Psoas muscle (tissue), 8 donors: ENCODE data around the gene FNBP1. TPM values are rescaled to one million over a fixed set of nuclear protein-coding genes. Genes with fewer than 3 reads are reported as not detected.

ENCODE experiments used
- ATAC-seq, 4 donors: fragments of 200-7000 bp; cut with Tn5 transposase; one replicate each; pipeline ENCODE4 v1.9.1; 2020; ENCODE audit warnings: moderate library complexity in 3 of 4, mild to moderate bottlenecking in 2 of 4
- DNase-seq, 2 donors: peaks; one replicate each; pipeline ENCODE4 v3.0.0-alpha.2; 2020
- H3K27ac ChIP-seq: fragments of 200-600 bp; one replicate; pipeline ENCODE4 v1.8.0; 2022
- H3K27me3 ChIP-seq, 3 donors: fragments of 200-600 bp in 1 of 3; one replicate each; pipeline versions ENCODE4 v1.6.1 to v1.8.0; 2013 to 2022; ENCODE audit warnings: low read length in 2 of 3, mild to moderate bottlenecking in 2 of 3, moderate library complexity in 1 of 3; ENCODE audit not compliant: insufficient read depth in 3 of 3
- H3K36me3 ChIP-seq, 2 donors: fragments of 200-600 bp in 1 of 2; one replicate each; pipeline versions ENCODE4 v1.6.1 to v1.8.0; 2013 to 2022; ENCODE audit warnings: low read depth in 1 of 2, mild to moderate bottlenecking in 1 of 2, moderate library complexity in 1 of 2; ENCODE audit not compliant: insufficient read depth in 1 of 2
- H3K4me1 ChIP-seq: fragments of 200-600 bp; one replicate; pipeline ENCODE4 v1.8.0; 2022
- H3K4me3 ChIP-seq: fragments of 200-600 bp; one replicate; pipeline ENCODE4 v1.8.0; 2022; ENCODE audit warnings: mild to moderate bottlenecking
- H3K9me3 ChIP-seq: fragments of 200-600 bp; one replicate; pipeline ENCODE4 v1.8.0; 2022
- CTCF ChIP-seq: fragments of 200-600 bp; IDR thresholded peaks from one replicate; pipeline ENCODE4 v1.8.0; 2022; ENCODE audit warnings: antibody characterized with exemption
- WGBS, 3 donors: extraction: QIAGEN DNeasy Blood & Tissue Kit; methylation state at CpG; one replicate each; pipeline versions ENCODE4 v1.1.6 to v1.1.7; 2013; 5-methylcytosine and 5-hydroxymethylcytosine counted together
- intact Hi-C, 2 donors: fragments of 100-400 bp; cut with DNase I; formaldehyde crosslinking; loops; one replicate each; pipeline versions ENCODE4 v1.11.0 to v1.14.2; 2022
- polyA plus RNA-seq, 3 donors: library from polyadenylated mRNA; stranded (reverse); fragments of 200-250 nt; gene quantifications; one replicate each; pipeline ENCODE4 v1.2.3, GENCODE V29; 2013
- total RNA-seq, 4 donors: library from RNA; stranded (reverse); fragmentation: NEBNext Ultra II Directional in 2 of 4; extraction: Animal tissue kit (Norgen Biotek cat#: 25700) in 2 of 4; gene quantifications; one replicate each; pipeline versions ENCODE4 v1.2.1 to v1.2.4, GENCODE V29; 2021 to 2023
- donor health status: healthy with polysubstance abuse.
- donor health status: DM: no; HTN: no; CAD: no; lungs with moderate emphysema.
- donor health status: Bipolar disorder and iron deficiency.
- donor health status: healthy.
- donor health status: DM: yes; HTN: yes; CAD: no.
- donor health status: DM: no; HTN: no; CAD: no.
- donor health status: DM: no; HTN: no; CAD: no.
- donor health status: DM: yes; HTN: yes; CAD: no.

FNBP1 gene
- total and polyA plus RNA-seq, 7 donors = 4.6 to 30.5 (median 27.2) TPM

DNA sequence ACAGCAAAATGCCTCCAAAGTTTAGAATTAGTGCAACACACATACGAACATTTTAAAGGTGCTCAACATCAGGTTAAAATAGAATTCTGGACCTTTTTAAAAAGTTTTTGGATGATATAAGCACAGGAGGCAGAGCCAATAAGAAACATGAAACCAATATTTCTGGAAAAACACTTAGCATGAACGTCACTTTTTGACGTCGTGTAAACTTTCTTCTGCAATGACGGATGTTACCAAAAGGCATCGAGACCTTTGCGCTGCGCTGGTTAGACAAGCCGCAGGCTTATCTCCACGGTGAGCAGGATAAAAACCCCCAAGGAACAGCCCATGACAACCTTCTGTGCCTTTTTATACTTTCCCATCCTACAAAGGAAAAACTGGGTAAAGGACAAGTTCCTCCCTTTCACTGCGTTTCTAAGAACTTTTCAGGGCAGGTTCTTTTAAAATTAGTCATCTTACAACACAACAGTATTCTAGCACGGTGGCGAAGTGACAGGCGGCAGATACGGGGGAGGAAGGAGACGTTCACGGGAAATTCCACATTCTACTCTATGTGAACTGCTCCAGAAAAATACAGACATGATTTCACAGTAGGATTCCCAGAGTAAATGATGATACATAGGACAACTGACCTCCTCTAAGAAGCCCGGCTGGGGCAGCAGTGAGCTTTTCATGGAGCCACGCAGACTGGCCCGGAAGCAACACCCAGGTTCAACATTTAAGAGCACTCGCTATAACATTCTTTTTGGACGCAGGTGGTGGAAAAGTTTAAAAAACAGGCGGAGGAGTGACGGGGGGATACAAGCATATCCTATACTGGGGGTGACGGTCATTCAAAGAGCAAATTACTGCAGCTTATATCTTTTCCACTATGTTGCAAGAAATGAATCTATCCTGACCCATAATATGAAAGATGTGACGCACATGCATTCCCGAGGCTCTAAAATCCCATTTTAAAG, 155.4 kb downstream of the FNBP1 start:
- no peak for DNase-seq
- ATAC-seq = no peak
- H3K4me3 ChIP-seq = peak overlapping the region; percentile 46
- WGBS, 3 donors = 57 to 59% (median 57%) methylated on average over 27 of the region's 27 CpGs
- H3K9me3 ChIP-seq = no peaks in the 10 kb centered on the region
- H3K27ac ChIP-seq = peak overlapping the region; percentile 39
- intact Hi-C loops = loop anchor here (2.0 to 10.0 kb wide), 5 partner anchors 165 to 350 kb away; partner anchors contain the start of gene GPR107 (in 1 of the 2)
- H3K36me3 ChIP-seq = peaks cover 0 to 32% of the 10 kb centered on the region in 2 donors
- H3K27me3 ChIP-seq = no peaks in the 10 kb centered on the region
- TF ChIP-seq CTCF = no peak
- H3K4me1 ChIP-seq = peaks cover 18% of the 10 kb centered on the region

DNA sequence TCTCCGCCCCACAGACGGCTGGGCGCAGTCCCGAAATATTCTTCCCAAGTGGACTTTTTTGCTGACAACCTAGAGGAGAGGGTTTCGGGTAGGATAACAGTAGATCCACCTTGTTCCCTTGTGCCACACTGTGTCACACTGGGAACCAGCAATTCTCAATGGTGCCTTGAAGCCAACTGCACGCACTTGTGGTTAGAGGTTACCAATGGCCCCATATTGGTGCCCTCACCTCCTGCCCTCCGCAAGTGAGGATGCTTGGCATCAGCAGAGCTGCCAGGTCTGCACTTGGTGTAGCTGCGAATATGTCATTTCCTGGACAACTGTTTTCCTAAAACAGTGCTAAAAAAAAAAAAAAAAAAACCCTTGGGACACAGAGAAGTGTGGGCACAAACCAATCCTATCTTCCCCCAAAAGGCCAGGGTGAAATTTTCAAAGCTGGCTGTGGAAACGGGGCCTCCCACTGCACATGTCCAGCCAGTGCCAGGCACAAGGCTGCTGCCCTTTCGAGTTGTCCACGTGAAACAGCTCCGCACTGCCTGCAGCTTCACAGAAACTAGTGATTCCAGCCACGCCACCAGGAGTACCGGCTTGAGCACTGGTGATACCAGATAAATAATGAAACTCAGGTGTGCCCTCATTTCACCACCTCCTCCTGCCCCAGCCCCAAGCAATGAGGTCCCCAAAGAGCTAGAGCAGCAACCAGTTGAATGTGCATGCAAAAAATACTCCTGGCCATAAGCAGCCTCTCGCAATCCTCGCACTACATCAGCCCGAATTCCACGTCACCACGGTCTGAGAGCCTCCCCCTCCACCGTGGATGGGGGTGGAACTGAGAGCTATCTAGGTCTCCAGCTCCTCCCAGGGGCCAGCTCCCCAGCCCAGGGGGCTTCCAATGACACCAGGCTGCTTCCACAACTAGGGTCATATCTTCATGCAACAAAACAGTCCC, 156.5 kb downstream of the FNBP1 start:
- DNase-seq = no peak
- Histone ChIP-seq H3K27me3 (no peaks in the 10 kb centered on the region), H3K27ac (peak overlapping the region; percentile 66), H3K4me3 (peak overlapping the region; percentile 55), H3K4me1 (peaks cover 18% of the 10 kb centered on the region), H3K9me3 (no peaks in the 10 kb centered on the region), H3K36me3 (peaks cover 0 to 43% of the 10 kb centered on the region in 2 donors)
- 52 to 65% (median 54%) methylated on average over 20 of the region's 20 CpGs for WGBS, 3 donors
- TF ChIP-seq CTCF = no peak
- ATAC-seq = no peak
- intact Hi-C loops = loop anchor here (2.0 to 10.0 kb wide), 5 partner anchors 166 to 351 kb away; partner anchors contain the start of gene GPR107 (in 1 of the 2)

GRCh38 chr9:129885670-129886106, 157.3 kb downstream of the FNBP1 start:
- DNase-seq (peak; percentile 94 to 96), ATAC-seq (peak; percentile 90 to 95 (median 92))
- peaks cover 18% of the 10 kb centered on the region for H3K4me1 ChIP-seq
- peak; percentile 90 for TF ChIP-seq CTCF
- no peaks in the 10 kb centered on the region for H3K27me3 ChIP-seq
- H3K4me3 ChIP-seq = peak overlapping the region; percentile 55
- intact Hi-C loops = loop anchor here (2.0 to 10.0 kb wide), 6 partner anchors 157 to 352 kb away; partner anchors contain the start of genes FNBP1 (in 1 of the 2) and GPR107 (in 1 of the 2)
- 0 to 1% (median 1%) methylated on average over 23 to 27 of the region's 27 CpGs for WGBS, 3 donors
- peak overlapping the region; percentile 66 for H3K27ac ChIP-seq
- peaks cover 0 to 43% of the 10 kb centered on the region in 2 donors for H3K36me3 ChIP-seq
- H3K9me3 ChIP-seq = no peaks in the 10 kb centered on the region

GRCh38 chr9:129885018-129885669, 157.8 kb downstream of the FNBP1 start:
- WGBS, 3 donors = 30 to 39% (median 32%) methylated on average over 23 to 27 of the region's 27 CpGs
- peaks cover 0 to 45% of the 10 kb centered on the region in 2 donors for H3K36me3 ChIP-seq
- peak overlapping the region; percentile 66 for H3K27ac ChIP-seq
- peak in 1 of 2 donors; percentile 67 for DNase-seq
- no peaks in the 10 kb centered on the region for H3K27me3 ChIP-seq
- ATAC-seq = peak; percentile 24 to 45 (median 34)
- TF ChIP-seq CTCF = no peak
- intact Hi-C loops = loop anchor here (2.0 to 10.0 kb wide), 5 partner anchors 158 to 352 kb away; partner anchors contain the start of genes FNBP1 (in 1 of the 2) and GPR107 (in 1 of the 2)
- peak overlapping the region; percentile 55 for H3K4me3 ChIP-seq
- H3K4me1 ChIP-seq = peaks cover 18% of the 10 kb centered on the region
- no peaks in the 10 kb centered on the region for H3K9me3 ChIP-seq
